ENCODE measurements around the gene ABCD4. TPM values are rescaled to one million over a fixed set of nuclear protein-coding genes. Genes with fewer than 3 reads are reported as not detected.

The ABCD4 gene
- total and polyA plus RNA-seq, 4 donors = 20.4 to 34.4 (median 29.1) TPM

GRCh38 chr14:74347097-74347794, 44.5 kb upstream of the ABCD4 start:
- no peak overlapping the region for H3K9ac ChIP-seq (ENCODE audit: low read depth in 1 of 2, low read length in 2 of 2)
- H3K27me3 ChIP-seq (ENCODE audit: control insufficient read depth in 4 of 4, insufficient read depth in 4 of 4, low read length in 3 of 4) = no peaks in the 10 kb centered on the region
- H3K27ac ChIP-seq (ENCODE audit: low read depth in 1 of 2, low read length in 2 of 2) = no peak overlapping the region
- no peak overlapping the region for H3K4me3 ChIP-seq (ENCODE audit: low read depth in 1 of 3, low read length in 3 of 3)
- DNase-seq (ENCODE audit: low spot score) = no peak
- 81% methylated on average over 7 of the region's 7 CpGs for WGBS
- no peaks in the 10 kb centered on the region for H3K36me3 ChIP-seq (ENCODE audit: control insufficient read depth in 4 of 4, insufficient read depth in 3 of 4, low read depth in 1 of 4, low read length in 3 of 4)
- no peaks in the 10 kb centered on the region for H3K9me3 ChIP-seq (ENCODE audit: control insufficient read depth in 4 of 4, low read length in 3 of 4)
- TF ChIP-seq SP1 (IDR thresholded peaks at IDR 0.05) = no peak
- TF ChIP-seq, protein P1, sequence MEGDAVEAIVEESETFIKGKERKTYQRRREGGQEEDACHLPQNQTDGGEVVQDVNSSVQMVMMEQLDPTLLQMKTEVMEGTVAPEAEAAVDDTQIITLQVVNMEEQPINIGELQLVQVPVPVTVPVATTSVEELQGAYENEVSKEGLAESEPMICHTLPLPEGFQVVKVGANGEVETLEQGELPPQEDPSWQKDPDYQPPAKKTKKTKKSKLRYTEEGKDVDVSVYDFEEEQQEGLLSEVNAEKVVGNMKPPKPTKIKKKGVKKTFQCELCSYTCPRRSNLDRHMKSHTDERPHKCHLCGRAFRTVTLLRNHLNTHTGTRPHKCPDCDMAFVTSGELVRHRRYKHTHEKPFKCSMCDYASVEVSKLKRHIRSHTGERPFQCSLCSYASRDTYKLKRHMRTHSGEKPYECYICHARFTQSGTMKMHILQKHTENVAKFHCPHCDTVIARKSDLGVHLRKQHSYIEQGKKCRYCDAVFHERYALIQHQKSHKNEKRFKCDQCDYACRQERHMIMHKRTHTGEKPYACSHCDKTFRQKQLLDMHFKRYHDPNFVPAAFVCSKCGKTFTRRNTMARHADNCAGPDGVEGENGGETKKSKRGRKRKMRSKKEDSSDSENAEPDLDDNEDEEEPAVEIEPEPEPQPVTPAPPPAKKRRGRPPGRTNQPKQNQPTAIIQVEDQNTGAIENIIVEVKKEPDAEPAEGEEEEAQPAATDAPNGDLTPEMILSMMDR (IDR thresholded peaks at IDR 0.05; ENCODE audit: low read depth, low read length, missing input control) = no peak
- TF ChIP-seq NR2F2 (IDR thresholded peaks at IDR 0.05) = no peak
- TF ChIP-seq FOXA2 (IDR thresholded peaks at IDR 0.05) = no peak
- TF ChIP-seq RAD21 (IDR thresholded peaks at IDR 0.05) = no peak
- no peak for TF ChIP-seq HNF4A (conservative IDR thresholded peaks at IDR 0.05)
- TF ChIP-seq TAF1 (conservative IDR thresholded peaks at IDR 0.05) = no peak
- no peak for TF ChIP-seq ZBTB33 (IDR thresholded peaks at IDR 0.05)
- TF ChIP-seq HNF4G (IDR thresholded peaks at IDR 0.05) = no peak
- H3K4me1 ChIP-seq (ENCODE audit: control insufficient read depth in 4 of 4, insufficient read depth in 4 of 4, low read length in 3 of 4) = no peaks in the 10 kb centered on the region

- 81% methylated on average over 2 of the region's 2 CpGs for WGBS
- Histone ChIP-seq H3K4me3 (ENCODE audit: low read depth in 1 of 3, low read length in 3 of 3) (no peak overlapping the region), H3K27ac (ENCODE audit: low read depth in 1 of 2, low read length in 2 of 2) (no peak overlapping the region), H3K4me1 (ENCODE audit: control insufficient read depth in 4 of 4, insufficient read depth in 4 of 4, low read length in 3 of 4) (no peaks in the 10 kb centered on the region), H3K27me3 (ENCODE audit: control insufficient read depth in 4 of 4, insufficient read depth in 4 of 4, low read length in 3 of 4) (no peaks in the 10 kb centered on the region), H3K9me3 (ENCODE audit: control insufficient read depth in 4 of 4, low read length in 3 of 4) (no peaks in the 10 kb centered on the region), H3K36me3 (ENCODE audit: control insufficient read depth in 4 of 4, insufficient read depth in 3 of 4, low read depth in 1 of 4, low read length in 3 of 4) (no peaks in the 10 kb centered on the region), H3K9ac (ENCODE audit: low read depth in 1 of 2, low read length in 2 of 2) (no peak overlapping the region)
- no peak for TF ChIP-seq EGR1 (IDR thresholded peaks at IDR 0.05; ENCODE audit: low read depth in 2 of 2)
- no peak for TF ChIP-seq YY1 (IDR thresholded peaks at IDR 0.05)
- no peak for TF ChIP-seq MAX (IDR thresholded peaks at IDR 0.05)
- TF ChIP-seq, protein P1 (IDR thresholded peaks at IDR 0.05; ENCODE audit: low read depth, low read length, missing input control) = no peak
- no peak for TF ChIP-seq REST (IDR thresholded peaks at IDR 0.05)
- no peak for TF ChIP-seq SP1 (IDR thresholded peaks at IDR 0.05)
- no peak for TF ChIP-seq ZBTB33 (IDR thresholded peaks at IDR 0.05)
- no peak for TF ChIP-seq RAD21 (IDR thresholded peaks at IDR 0.05)
- TF ChIP-seq RXRA (IDR thresholded peaks at IDR 0.05) = no peak
- TF ChIP-seq HNF4A (conservative IDR thresholded peaks at IDR 0.05) = no peak
- TF ChIP-seq FOXA2 (IDR thresholded peaks at IDR 0.05) = no peak
- no peak for TF ChIP-seq TAF1 (conservative IDR thresholded peaks at IDR 0.05)
- no peak for TF ChIP-seq FOXA1 (IDR thresholded peaks at IDR 0.05)
- TF ChIP-seq GABPA (IDR thresholded peaks at IDR 0.05 in 1 of 2, conservative IDR thresholded peaks at IDR 0.05 in 1 of 2) = no peak
- TF ChIP-seq NR2F2 (IDR thresholded peaks at IDR 0.05) = no peak
- TF ChIP-seq JUND (IDR thresholded peaks at IDR 0.05) = no peak
- TF ChIP-seq HNF4G (IDR thresholded peaks at IDR 0.05) = no peak
- TF ChIP-seq, protein P2, sequence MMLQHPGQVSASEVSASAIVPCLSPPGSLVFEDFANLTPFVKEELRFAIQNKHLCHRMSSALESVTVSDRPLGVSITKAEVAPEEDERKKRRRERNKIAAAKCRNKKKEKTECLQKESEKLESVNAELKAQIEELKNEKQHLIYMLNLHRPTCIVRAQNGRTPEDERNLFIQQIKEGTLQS (IDR thresholded peaks at IDR 0.05) = no peak
- no peak for DNase-seq (ENCODE audit: low spot score)
Measured at GRCh38 chr14:74346341-74346740, 43.6 kb upstream of the ABCD4 start.

All from liver (tissue), 9 donors.